Thymus (tissue), 14 donors: ENCODE data around the gene HEBP1. TPM values are rescaled to one million over a fixed set of nuclear protein-coding genes. Genes with fewer than 3 reads are reported as not detected.
A peak's percentile ranks its signal among the peaks of the same experiment; 100 is the strongest.

ENCODE experiments used
- DNase-seq, 9 donors: peaks; one replicate each; pipeline ENCODE4 v3.0.0-alpha.2; 2013; ENCODE audit warnings: low spot score in 9 of 9, low read depth in 6 of 9, missing footprints in 1 of 9
- H3K27ac ChIP-seq, 2 donors: one replicate each; pipeline ENCODE4 v1.5.1; 2013; ENCODE audit warnings: control low read depth in 1 of 2, low read depth in 1 of 2, low read length in 1 of 2, mild to moderate bottlenecking in 1 of 2, moderate library complexity in 1 of 2
- H3K27me3 ChIP-seq, 2 donors: one replicate each; pipeline ENCODE4 v1.5.1; 2013; ENCODE audit warnings: low read length in 1 of 2; ENCODE audit not compliant: control insufficient read depth in 2 of 2, insufficient read depth in 1 of 2
- H3K36me3 ChIP-seq, 2 donors: one replicate each; pipeline ENCODE4 v1.5.1; 2013; ENCODE audit warnings: low read length in 1 of 2, mild to moderate bottlenecking in 1 of 2, moderate library complexity in 1 of 2; ENCODE audit not compliant: control insufficient read depth in 2 of 2, insufficient read depth in 2 of 2
- H3K4me1 ChIP-seq, 2 donors: one replicate each; pipeline ENCODE4 v1.5.1; 2013; ENCODE audit warnings: low read length in 2 of 2; ENCODE audit not compliant: control insufficient read depth in 2 of 2, insufficient read depth in 2 of 2
- H3K4me3 ChIP-seq, 2 donors: one replicate each; pipeline ENCODE4 v1.5.1; 2013; ENCODE audit warnings: low read length in 2 of 2, control low read depth in 1 of 2, mild to moderate bottlenecking in 1 of 2
- H3K9me3 ChIP-seq, 2 donors: one replicate each; pipeline ENCODE4 v1.5.1; 2013; ENCODE audit warnings: low read length in 1 of 2, mild to moderate bottlenecking in 1 of 2; ENCODE audit not compliant: control insufficient read depth in 2 of 2, insufficient read depth in 1 of 2
- WGBS: extraction: QIAGEN DNeasy Blood & Tissue Kit; methylation state at CpG from one replicate; pipeline ENCODE4 v1.1.7; 2013; 5-methylcytosine and 5-hydroxymethylcytosine counted together
- long read RNA-seq, 10 donors: transcript quantifications; one replicate each; lab custom pipeline, GENCODE V29; 2026
- polyA plus RNA-seq: library from polyadenylated mRNA; stranded (reverse); fragments of 200-250 nt; gene quantifications from one replicate; pipeline ENCODE4 v1.2.3, GENCODE V29; 2013
- total RNA-seq: library from RNA; stranded (reverse); fragments of 120-200 nt; gene quantifications from one replicate; pipeline ENCODE4 v1.2.4, GENCODE V29; 2013
- donor health status: healthy.

The HEBP1 gene, protein sequence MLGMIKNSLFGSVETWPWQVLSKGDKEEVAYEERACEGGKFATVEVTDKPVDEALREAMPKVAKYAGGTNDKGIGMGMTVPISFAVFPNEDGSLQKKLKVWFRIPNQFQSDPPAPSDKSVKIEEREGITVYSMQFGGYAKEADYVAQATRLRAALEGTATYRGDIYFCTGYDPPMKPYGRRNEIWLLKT
- 3.9 TPM for total RNA-seq
- polyA plus RNA-seq, result 42.3 TPM
- long read RNA-seq, donor 1, partial matches to known transcripts, result 0 of 1 reads
- long read RNA-seq, donor 1, other reads (novel, unspliced or antisense), result 0 of 1 reads
- long read RNA-seq, donor 2, result 0 reads
- long read RNA-seq, donor 3, transcript HEBP1-201 (4 exons, 1,173 nt), result major isoform, 8 of 8 reads
- long read RNA-seq, donor 3, partial matches to known transcripts, result 0 of 8 reads
- long read RNA-seq, donor 3, other reads (novel, unspliced or antisense), result 0 of 8 reads
- long read RNA-seq, donor 4, partial matches to known transcripts, result 0 of 4 reads
- long read RNA-seq, donor 4, other reads (novel, unspliced or antisense), result 0 of 4 reads
- long read RNA-seq, donor 5, transcript HEBP1-201 (4 exons, 1,173 nt), result major isoform, 20 of 20 reads
- long read RNA-seq, donor 5, partial matches to known transcripts, result 0 of 20 reads
- long read RNA-seq, donor 5, other reads (novel, unspliced or antisense), result 0 of 20 reads
- long read RNA-seq, donor 6, transcript HEBP1-201 (4 exons, 1,173 nt), result major isoform, 12 of 12 reads
- long read RNA-seq, donor 6, partial matches to known transcripts, result 0 of 12 reads
- long read RNA-seq, donor 6, other reads (novel, unspliced or antisense), result 0 of 12 reads
- long read RNA-seq, donor 7, transcript HEBP1-201 (4 exons, 1,173 nt), result major isoform, 16 of 23 reads
- long read RNA-seq, donor 7, partial matches to known transcripts, result 0 of 23 reads
- long read RNA-seq, donor 7, other reads (novel, unspliced or antisense), result 6 of 23 reads
- long read RNA-seq, donor 8, partial matches to known transcripts, result 0 of 5 reads
- long read RNA-seq, donor 8, other reads (novel, unspliced or antisense), result 0 of 5 reads
- long read RNA-seq, donor 9, transcript HEBP1-201 (4 exons, 1,173 nt), result major isoform, 7 of 7 reads
- long read RNA-seq, donor 9, partial matches to known transcripts, result 0 of 7 reads
- long read RNA-seq, donor 9, other reads (novel, unspliced or antisense), result 0 of 7 reads
- long read RNA-seq, donor 10, partial matches to known transcripts, result 0 of 4 reads
- long read RNA-seq, donor 10, other reads (novel, unspliced or antisense), result 0 of 4 reads

DNA sequence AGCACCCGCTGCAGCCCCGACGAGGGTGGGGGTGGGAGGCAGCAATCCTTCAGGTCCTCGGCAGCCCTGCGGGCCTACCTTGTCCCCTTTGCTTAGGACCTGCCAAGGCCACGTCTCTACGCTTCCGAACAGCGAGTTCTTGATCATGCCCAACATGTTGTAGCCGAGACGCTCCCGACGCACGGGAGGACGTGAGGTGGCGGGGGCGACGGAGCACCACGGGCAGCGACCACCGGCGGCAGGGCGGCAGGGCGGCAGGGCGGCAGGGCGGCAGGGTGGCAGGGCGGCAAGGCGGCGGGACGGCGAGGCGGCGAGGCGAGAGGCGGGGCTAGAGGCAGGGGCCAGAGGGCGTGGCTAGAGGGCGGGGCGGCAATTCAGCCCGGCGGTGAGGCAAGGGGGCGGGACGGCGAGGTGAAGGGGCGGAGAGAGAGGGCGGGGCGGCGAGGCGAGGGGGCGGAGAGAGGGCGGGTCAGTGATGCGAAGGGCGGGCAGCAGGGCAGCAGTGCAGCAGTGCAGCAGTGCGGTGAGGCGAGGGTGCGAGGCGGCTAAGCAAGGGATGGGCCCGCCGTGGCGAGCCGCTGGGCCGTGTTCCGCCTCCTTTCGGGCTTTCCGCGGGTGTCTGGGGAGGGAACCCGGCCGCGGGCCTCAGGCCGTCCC lies at the start of gene HEBP1:
HEBP1 (minus strand) TSS at position 307 of the 657 bp plus-strand sequence; CDS start at position 156, 151 bp downstream.
- DNase-seq, result peak; percentile 62 to 92 (median 84)
- peaks cover 0 to 30% of the 10 kb centered on the region in 2 donors for H3K27me3 ChIP-seq
- peak within 1 kb of the TSS; percentile 57 to 71 for H3K4me3 ChIP-seq
- no peaks in the 10 kb centered on the region for H3K36me3 ChIP-seq
- peaks cover 12 to 17% of the 10 kb centered on the region in 2 donors for H3K4me1 ChIP-seq
- H3K9me3 ChIP-seq, result peaks cover 0 to 4% of the 10 kb centered on the region in 2 donors
- under 1% methylated on average over 69 of the region's 69 CpGs for WGBS
- H3K27ac ChIP-seq, result peak within 1 kb of the TSS; percentile 68 to 89

DNA sequence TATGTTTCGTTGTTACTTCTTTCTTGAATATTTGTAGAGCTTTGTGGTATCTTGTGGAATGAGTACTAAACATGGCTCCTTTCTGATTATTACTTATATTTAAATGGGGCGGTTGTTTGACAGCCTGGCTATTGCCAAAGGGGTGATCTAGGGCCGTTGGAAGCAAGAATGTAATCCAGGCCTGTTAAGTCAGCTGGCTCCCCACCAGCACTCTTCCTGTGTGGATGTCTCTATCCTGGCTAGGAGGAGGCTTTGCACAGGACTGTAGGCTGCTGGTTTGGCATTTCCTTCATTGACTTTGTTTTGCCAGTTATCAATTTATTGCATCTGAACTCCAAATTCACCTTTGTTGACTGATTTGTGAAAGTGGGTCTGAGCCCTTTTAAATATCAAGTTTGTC lies 49.8 kb upstream of the HEBP1 start:
- Histone ChIP-seq H3K36me3 (no peaks in the 10 kb centered on the region), H3K4me1 (peaks cover 0 to 2% of the 10 kb centered on the region in 2 donors), H3K4me3 (no peak overlapping the region), H3K27ac (no peak overlapping the region), H3K27me3 (peaks cover 0 to under 1% of the 10 kb centered on the region in 2 donors), H3K9me3 (no peaks in the 10 kb centered on the region)
- DNase-seq, result no peak
- 92% methylated on average over 3 of the region's 3 CpGs for WGBS

DNA sequence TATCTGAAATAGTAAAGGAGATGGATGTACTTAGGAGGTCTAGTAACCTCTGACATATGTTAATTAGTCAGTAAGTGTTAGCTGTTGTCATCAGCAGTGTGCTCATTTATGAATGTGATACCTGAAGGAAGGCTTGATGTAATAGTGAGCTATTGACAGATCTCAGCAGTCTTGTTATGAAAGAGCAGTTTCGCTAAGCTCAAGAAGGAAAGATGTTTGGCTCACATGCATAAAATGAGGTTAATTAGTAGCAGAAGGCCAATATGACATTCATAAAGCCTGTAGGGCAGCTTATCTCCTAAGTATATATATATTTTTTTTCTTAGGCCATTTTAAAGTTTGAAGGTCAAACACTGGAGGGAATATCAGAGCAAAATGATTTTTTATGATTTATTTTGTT lies 46.9 kb upstream of the HEBP1 start:
- Histone ChIP-seq H3K4me3 (no peak overlapping the region), H3K27me3 (peaks cover 0 to 7% of the 10 kb centered on the region in 2 donors), H3K9me3 (no peaks in the 10 kb centered on the region), H3K36me3 (no peaks in the 10 kb centered on the region), H3K4me1 (peaks cover 2 to 8% of the 10 kb centered on the region in 2 donors), H3K27ac (no peak overlapping the region)
- 99% methylated on average over 1 of the region's 1 CpG for WGBS
- no peak for DNase-seq

DNA sequence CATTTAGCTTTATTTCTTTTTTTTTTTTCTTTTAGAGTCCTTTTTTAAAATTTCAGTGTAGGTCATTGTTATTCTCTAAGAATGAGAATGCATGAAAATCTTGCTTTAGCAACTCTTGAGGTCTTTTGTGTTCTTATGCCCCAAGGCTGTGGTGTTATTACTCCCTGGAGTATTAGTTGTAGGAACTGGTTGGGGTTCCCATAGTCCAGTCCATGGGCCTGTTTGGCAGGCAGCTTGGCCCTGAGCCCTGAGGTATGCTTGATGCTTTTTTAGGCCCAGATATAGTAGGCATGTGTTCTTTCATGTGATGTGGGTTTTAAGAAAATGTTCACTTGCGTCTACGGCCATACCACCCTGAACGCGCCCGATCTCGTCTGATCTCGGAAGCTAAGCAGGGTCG lies 45.8 kb upstream of the HEBP1 start:
- Histone ChIP-seq H3K4me1 (peaks cover 2 to 8% of the 10 kb centered on the region in 2 donors), H3K27me3 (peaks cover 0 to 7% of the 10 kb centered on the region in 2 donors), H3K9me3 (no peaks in the 10 kb centered on the region), H3K36me3 (no peaks in the 10 kb centered on the region), H3K27ac (no peak overlapping the region), H3K4me3 (no peak overlapping the region)
- DNase-seq, result no peak
- WGBS, result 97% methylated on average over 8 of the region's 8 CpGs

DNA sequence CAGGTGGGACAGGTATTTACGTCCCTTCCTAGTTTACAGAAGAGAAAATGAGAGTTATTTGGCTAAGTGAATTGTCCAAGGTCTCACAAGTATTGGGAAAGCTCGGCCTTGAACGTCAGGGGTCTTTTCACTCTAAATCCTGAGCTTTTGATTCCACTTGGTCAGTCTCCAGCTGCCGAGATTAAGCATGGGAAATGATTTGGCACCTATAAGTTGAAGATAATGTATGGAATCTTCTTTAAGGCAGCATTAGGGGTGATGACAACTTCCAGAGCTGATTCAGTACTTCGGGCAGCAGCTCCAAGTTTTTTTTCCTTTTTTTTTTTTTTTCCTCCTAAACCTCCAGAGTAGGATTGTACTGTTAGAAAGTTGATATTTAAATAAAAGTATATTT lies 44.8 kb upstream of the HEBP1 start:
- Histone ChIP-seq H3K27ac (no peak overlapping the region), H3K9me3 (no peaks in the 10 kb centered on the region), H3K4me3 (peak overlapping the region; percentile 82 to 93), H3K27me3 (peaks cover 0 to 7% of the 10 kb centered on the region in 2 donors), H3K36me3 (no peaks in the 10 kb centered on the region), H3K4me1 (peaks cover 2 to 8% of the 10 kb centered on the region in 2 donors)
- 23% methylated on average over 5 of the region's 5 CpGs for WGBS
- no peak for DNase-seq

DNA sequence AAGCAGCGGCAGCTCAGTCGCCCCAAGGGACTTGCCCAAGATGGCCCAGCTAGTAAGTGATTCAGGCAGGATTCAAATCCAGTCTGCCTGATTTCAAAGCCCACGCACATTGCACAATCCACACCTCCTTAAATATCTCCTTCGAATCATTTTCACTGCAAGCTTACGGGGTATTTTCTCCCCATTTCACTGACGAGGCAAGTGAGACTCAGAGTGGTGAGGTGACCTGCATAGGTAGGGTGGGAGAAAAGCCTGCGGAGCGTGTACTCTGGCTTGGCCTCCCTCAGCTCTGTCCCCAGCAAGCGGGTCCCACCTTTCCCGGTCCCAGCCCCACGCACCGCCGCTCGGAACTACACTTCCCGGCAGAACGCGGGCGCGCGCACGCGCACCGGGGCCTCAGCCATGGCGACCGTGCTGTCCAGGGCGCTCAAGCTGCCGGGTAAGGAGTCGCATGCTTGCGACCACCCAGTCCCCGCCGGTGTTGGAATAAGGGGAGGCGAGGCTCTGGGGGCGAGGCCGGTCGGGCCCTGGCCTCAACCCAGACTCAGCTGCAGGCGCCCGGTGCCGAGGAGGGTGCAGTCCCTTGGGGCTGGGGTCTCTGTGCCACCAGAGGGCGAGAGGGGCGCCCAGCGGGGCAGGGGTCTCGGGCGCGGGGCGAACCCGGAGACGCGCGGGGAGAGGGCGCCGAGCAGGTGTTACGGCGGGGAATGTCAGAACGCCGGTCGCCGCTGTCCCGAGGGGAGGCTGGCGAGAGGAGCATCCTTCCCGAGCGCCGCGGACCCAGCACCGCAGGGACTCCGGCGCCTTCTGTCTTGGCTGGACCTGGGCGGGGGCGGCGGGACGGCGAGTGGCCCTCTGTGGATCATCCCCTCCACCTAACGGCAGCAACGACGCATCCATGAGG lies 44.2 kb upstream of the HEBP1 start, which contains the start of gene FAM234B:
FAM234B (plus strand) TSS at position 380 of the 904 bp plus-strand sequence; CDS start at position 403, 23 bp downstream.
- whole genome bisulfite sequencing, result 5% methylated on average over 74 of the region's 74 CpGs
- DNase-seq, result peak; percentile 23 to 79 (median 54)
- no peaks in the 10 kb centered on the region for H3K9me3 ChIP-seq
- H3K4me3 ChIP-seq, result peak within 1 kb of the TSS; percentile 82 to 93
- H3K27ac ChIP-seq, result peak within 1 kb of the TSS in 1 of 2 donors; percentile 15
- H3K4me1 ChIP-seq, result peaks cover 2 to 8% of the 10 kb centered on the region in 2 donors
- peaks cover 0 to 7% of the 10 kb centered on the region in 2 donors for H3K27me3 ChIP-seq
- H3K36me3 ChIP-seq, result no peaks in the 10 kb centered on the region

DNA sequence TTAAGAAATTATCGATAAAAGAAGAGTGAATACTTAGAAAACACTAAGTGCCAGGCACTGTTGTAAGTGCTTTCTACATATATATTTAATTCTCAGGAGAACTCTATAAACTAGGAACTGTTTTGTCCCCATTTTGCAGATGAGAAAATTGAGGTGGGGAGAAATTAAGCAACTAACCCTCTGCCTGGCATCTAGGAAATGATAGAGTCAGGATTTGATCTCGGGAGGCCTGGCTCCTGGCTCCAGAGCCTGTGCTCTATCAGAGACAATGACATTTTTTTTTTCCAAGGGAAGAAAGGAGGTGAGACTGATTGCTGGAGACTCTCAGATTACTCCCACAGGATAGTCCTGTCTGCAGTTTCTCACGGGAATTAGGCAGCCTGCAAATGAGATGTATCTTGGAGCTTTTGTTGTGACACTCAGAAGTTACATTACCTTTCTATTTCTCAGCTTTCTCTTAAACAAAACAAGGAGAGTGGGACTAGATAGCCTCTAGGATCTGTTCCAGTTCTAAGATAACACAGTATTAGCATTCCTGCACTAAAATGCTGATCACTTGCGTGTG lies 42.7 kb upstream of the HEBP1 start:
- WGBS, result 95% methylated on average over 4 of the region's 4 CpGs

More for the DNA sequence above, 42.7 kb upstream of the HEBP1 start:
- Histone ChIP-seq H3K4me3 (no peak overlapping the region), H3K36me3 (no peaks in the 10 kb centered on the region), H3K4me1 (peaks cover 2 to 8% of the 10 kb centered on the region in 2 donors), H3K27me3 (peaks cover 0 to 7% of the 10 kb centered on the region in 2 donors), H3K9me3 (no peaks in the 10 kb centered on the region), H3K27ac (no peak overlapping the region)
- no peak for DNase-seq
